Lower leg skin (tissue), 4 donors: ENCODE data around the gene REPS1. TPM values are rescaled to one million over a fixed set of nuclear protein-coding genes. Genes with fewer than 3 reads are reported as not detected.

Experiments
- DNase-seq, 2 donors: peaks; one replicate each; pipeline ENCODE4 v3.0.0-alpha.2; 2019; ENCODE audit warnings: low spot score in 2 of 2
- H3K4me3 ChIP-seq: fragments of 200-600 bp; sonication (generic); 2 replicates; pipeline ENCODE4 v1.5.1; 2017; ENCODE audit warnings: mild to moderate bottlenecking, low read depth; ENCODE audit not compliant: poor library complexity, severe bottlenecking
- POLR2A ChIP-seq, 2 donors: fragments of 450-650 bp; IDR thresholded peaks; one replicate each; pipeline ENCODE4 v1.6.1; 2016 to 2017; ENCODE audit warnings: antibody characterized with exemption in 2 of 2, mild to moderate bottlenecking in 1 of 2, moderate library complexity in 1 of 2
- WGBS, 2 donors: methylation state at CpG; one replicate each; pipeline ENCODE4 v1.1.5; 2018; 5-methylcytosine and 5-hydroxymethylcytosine counted together
- intact Hi-C: fragments of 100-400 bp; cut with DNase I; formaldehyde crosslinking; loops from one replicate; pipeline ENCODE4 v1.15.0; 2023; ENCODE audit warnings: low total_unique reads
- total RNA-seq, 4 donors: library from RNA; depleted of rRNA; stranded (reverse); fragments of >200 nt; gene quantifications; one replicate each; pipeline ENCODE4 v1.1.0, GENCODE V29; 2016
- TF ChIP-seq, protein P1 (sequence below), 3 donors: fragments of 450-650 bp; IDR thresholded peaks; one replicate each; pipeline ENCODE4 v1.5.1; 2016; ENCODE audit warnings: antibody characterized with exemption in 3 of 3, mild to moderate bottlenecking in 3 of 3, moderate library complexity in 2 of 3

Gene REPS1
- total RNA-seq, 4 donors from 2014 or later, result 47.1 to 111 (median 67.6) TPM

DNA sequence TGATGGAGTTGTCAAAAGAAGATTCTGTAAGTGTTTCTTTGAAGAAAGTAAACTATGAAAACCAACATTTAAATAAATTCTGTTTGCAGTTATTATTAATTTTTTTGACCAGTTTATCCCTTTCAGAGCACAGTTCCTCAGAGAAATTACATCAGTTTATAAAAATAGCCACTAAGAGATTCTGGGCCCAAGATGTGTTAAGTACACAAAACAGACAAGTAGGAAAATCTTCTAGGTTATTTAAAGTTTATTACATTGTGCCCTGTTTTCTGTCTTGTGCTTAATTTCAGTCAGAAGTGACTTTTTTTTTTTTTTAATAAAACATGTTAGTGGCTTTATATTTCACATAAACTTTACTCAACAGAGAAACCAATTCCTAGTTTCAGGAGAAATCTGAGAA, 119.9 kb downstream of the REPS1 start:
- DNase-seq, result no peak
- intact Hi-C loops, result no loop called here
- no peak overlapping the region for H3K4me3 ChIP-seq
- TF ChIP-seq, protein P1, sequence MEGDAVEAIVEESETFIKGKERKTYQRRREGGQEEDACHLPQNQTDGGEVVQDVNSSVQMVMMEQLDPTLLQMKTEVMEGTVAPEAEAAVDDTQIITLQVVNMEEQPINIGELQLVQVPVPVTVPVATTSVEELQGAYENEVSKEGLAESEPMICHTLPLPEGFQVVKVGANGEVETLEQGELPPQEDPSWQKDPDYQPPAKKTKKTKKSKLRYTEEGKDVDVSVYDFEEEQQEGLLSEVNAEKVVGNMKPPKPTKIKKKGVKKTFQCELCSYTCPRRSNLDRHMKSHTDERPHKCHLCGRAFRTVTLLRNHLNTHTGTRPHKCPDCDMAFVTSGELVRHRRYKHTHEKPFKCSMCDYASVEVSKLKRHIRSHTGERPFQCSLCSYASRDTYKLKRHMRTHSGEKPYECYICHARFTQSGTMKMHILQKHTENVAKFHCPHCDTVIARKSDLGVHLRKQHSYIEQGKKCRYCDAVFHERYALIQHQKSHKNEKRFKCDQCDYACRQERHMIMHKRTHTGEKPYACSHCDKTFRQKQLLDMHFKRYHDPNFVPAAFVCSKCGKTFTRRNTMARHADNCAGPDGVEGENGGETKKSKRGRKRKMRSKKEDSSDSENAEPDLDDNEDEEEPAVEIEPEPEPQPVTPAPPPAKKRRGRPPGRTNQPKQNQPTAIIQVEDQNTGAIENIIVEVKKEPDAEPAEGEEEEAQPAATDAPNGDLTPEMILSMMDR (IDR thresholded peaks at IDR 0.05), result no peak
- no peak for TF ChIP-seq POLR2A (IDR thresholded peaks at IDR 0.05)

DNA sequence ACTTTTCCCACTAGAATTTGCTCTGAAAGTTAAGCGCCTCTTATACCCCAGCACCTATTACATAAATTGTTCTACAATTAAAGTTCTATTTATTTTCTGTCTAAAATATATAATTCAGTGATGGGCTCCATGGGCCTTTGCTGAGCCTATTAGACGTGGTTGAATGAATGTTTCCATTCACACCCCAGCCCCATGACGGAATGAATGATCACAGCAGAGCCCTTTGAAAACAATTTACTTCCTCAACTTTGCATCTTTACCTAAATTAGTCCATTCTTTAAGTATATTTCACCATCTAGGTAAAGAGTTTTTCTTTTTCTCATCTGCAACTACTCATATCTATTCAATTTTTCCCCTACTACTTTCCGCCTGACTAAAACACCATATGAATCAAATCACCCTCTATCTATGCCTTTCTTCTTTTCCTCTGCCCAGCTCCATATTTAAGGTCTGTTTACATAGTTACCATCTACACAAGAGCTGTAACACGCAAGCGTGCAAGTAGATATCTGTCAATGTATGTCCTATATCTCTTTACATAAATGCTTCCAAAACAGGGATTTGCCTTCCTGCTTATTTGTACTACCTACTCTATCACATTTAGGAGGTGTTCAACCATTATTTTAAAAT, 122.5 kb downstream of the REPS1 start:
- WGBS, 2 donors, result 89 to 94% methylated on average over 6 of the region's 6 CpGs
- TF ChIP-seq, protein P1 (IDR thresholded peaks at IDR 0.05), result no peak
- no peak for TF ChIP-seq POLR2A (IDR thresholded peaks at IDR 0.05)
- no peak for DNase-seq
- intact Hi-C loops, result no loop called here
- H3K4me3 ChIP-seq, result no peak overlapping the region

DNA sequence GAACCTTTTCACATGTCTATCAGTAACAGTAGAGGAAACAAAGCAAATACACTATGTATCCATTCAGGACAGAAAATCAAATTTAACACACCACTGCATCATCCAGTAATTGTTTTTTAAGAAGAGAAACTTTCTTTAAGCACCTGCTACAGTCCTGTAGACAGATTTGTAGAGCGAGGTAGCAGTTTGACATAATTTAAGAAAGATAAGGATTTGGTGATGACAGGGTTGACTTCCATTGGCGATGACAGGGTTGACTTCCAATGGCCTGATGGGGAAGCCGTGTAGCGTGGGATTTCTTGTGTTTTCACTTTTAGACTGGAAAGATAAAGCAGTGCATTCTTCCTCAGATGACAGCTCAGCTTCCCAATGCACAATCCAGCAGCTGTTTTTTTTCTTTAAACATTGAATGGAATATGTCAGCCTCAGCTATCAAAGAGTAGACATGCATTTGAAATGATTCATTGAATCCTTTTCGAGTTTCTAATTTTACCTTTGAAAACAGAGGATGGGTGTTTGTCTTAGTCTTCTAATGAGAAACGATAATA, 123.6 kb downstream of the REPS1 start:
- 92 to 93% methylated on average over 6 of the region's 6 CpGs for WGBS, 2 donors
- intact Hi-C loops, result no loop called here
- no peak overlapping the region for H3K4me3 ChIP-seq
- TF ChIP-seq, protein P1 (IDR thresholded peaks at IDR 0.05), result no peak
- no peak for TF ChIP-seq POLR2A (IDR thresholded peaks at IDR 0.05)
- DNase-seq, result no peak

DNA sequence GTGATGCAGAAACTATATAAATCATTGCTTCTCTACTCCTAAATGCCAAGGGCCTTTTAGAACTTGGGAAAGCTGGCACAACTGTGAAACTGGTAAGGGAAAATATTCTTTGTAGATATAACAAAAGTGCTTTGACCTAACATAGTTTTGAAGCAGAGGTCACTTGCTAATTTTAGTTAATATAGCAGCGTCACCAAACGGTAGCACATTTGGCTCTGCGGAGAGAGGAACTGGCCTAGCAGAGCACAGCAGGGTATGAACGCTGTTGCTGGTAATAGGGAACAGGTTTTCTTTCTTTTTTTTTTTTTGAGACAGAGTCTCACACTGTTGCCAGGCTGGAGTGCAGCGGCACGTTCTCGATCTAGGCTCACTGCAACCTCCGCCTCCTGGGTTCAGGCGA, 124.7 kb downstream of the REPS1 start:
- DNase-seq, result no peak

DNA sequence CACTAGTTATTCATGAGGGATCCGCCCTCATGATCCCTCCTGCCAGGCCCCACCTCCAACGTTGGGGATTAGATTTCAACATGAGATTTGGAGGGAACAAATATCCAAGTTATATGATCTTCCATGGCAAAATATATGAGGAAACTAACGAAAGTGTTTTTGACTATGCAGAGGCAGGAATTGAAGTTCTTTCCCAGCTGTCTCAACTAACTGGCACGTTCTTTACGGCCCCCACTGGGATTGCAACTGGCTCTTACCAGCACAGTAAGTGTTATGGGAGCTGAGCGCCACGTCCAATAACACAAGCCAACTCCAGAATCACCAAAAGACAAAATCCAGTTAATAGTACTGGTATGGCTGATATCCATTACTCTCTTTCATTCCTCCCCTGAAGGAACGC, 125.6 kb downstream of the REPS1 start:
- 68 to 82% methylated on average over 8 of the region's 8 CpGs for WGBS, 2 donors
- DNase-seq, result no peak
- intact Hi-C loops, result no loop called here
- H3K4me3 ChIP-seq, result no peak overlapping the region
- TF ChIP-seq, protein P1 (IDR thresholded peaks at IDR 0.05), result no peak
- no peak for TF ChIP-seq POLR2A (IDR thresholded peaks at IDR 0.05)

More for the DNA sequence above, 124.7 kb downstream of the REPS1 start:
- 44 to 45% methylated on average over 9 of the region's 9 CpGs for WGBS, 2 donors
- intact Hi-C loops, result no loop called here
- TF ChIP-seq POLR2A (IDR thresholded peaks at IDR 0.05), result no peak
- TF ChIP-seq, protein P1 (IDR thresholded peaks at IDR 0.05), result no peak
- H3K4me3 ChIP-seq, result no peak overlapping the region

DNA sequence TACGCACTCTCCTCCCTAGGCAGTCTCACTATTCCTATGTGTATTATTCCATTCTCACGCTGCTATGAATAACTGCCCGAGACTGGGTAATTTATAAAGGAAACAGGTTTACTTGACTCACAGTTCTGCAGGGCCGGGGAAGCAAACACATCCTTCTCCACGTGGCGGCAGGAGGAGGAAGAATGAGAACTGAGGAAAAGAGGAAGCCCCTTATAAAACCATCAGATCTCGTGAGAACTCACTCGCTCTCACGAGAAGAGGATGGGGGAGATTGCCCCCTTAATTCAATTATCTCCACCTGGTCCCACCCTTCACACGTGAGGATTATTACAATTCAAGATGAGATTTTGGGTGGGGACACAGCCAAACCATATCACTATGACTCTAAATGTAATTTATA, 130.3 kb downstream of the REPS1 start:
- intact Hi-C loops, result no loop called here
- DNase-seq, result no peak
- H3K4me3 ChIP-seq, result no peak overlapping the region
- TF ChIP-seq POLR2A (IDR thresholded peaks at IDR 0.05), result no peak
- TF ChIP-seq, protein P1 (IDR thresholded peaks at IDR 0.05), result no peak
- WGBS, 2 donors, result 69 to 71% methylated on average over 10 of the region's 10 CpGs
